Measurements from ENCODE around the gene MSL3B.

The MSL3B gene

DNA sequence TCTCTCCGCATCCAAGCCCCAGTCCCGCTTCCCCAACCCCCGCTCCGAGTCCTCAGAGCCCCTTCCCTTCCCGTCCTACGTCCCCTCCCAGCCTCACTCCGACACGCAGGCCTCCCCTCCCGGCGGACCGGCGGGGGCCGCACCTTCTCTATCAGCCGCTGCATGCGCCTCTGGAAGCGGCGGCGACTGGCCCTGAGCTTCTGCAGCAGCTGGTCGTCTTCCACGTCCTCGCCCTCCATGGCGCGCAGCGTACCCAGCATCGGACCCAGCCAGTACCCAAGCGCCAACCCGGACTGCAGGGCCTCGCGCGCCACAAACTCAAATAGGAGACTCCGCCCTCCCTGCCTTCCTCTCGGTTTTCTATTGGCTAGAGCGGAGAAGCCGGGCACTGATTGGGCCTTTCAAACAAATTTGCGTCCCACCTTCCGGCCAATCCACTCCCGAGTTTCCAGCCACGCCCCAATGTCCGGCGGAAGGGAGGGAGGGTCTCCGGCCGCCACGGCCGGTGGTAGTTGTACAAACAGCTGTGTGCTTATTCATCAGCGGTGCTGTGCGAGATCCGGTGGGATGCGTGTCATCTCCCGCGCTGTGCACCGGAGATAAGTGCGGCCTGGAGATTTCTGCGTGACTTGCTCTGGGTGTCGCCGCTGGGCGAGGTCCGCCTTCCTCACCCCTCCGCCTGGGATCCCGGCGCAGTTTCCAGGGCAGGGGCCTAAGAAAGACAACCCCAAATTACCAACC, 13.8 kb downstream of the MSL3B start, which contains the start of gene HJURP:
Gene HJURP, minus strand, starts transcription at position 295 of the 741 bp plus-strand sequence. Its CDS starts 35 bp downstream, at position 260.
- peak within 1 kb of the TSS; percentile 70 to 83 for H3K4me3 ChIP-seq (ENCODE audit: low read length in 2 of 2)
- no peaks in the 10 kb centered on the region for H3K36me3 ChIP-seq (ENCODE audit: insufficient read depth, low read length)
- peaks cover 26% of the 10 kb centered on the region for H3K4me1 ChIP-seq (ENCODE audit: insufficient read depth, low read length)
- Mint-ChIP-seq H3K9me3 (no peaks in the 10 kb centered on the region), H3K27ac (peak within 1 kb of the TSS; percentile 43 to 94 (median 82)), H3K36me3 (peaks cover 0 to 3% of the 10 kb centered on the region in 2 donors), H3K27me3 (peaks cover 1 to 10% of the 10 kb centered on the region in 2 donors), H3K4me3 (peak within 1 kb of the TSS; percentile 88 to 95 (median 94)), H3K4me1 (peaks cover 4 to 38% (median 24%) of the 10 kb centered on the region in 4 donors)
- intact Hi-C loops (cut with micrococcal nuclease): loop anchor here (1.0 kb wide), 1 partner anchor 14 kb away; the partner anchor contains the start of gene MSL3B
- CTCF ChIA-PET (ENCODE audit: partially characterized antibody): interaction anchor here (1.4 kb wide), 1 partner anchor 12 kb away, joined by 3 read pairs; no protein-coding TSS in a partner anchor
- H3K27me3 ChIP-seq (ENCODE audit: insufficient read depth, low read length): no peaks in the 10 kb centered on the region
- peak within 1 kb of the TSS; percentile 20 for H3K27ac ChIP-seq (ENCODE audit: low read depth, low read length)
- DNase-seq: peak; percentile 88 to 90 (median 89)
- no peaks in the 10 kb centered on the region for H3K9me3 ChIP-seq (ENCODE audit: control insufficient read depth in 1 of 2, low read length in 2 of 2)
- POLR2A ChIA-PET (ENCODE audit: partially characterized antibody): interaction anchor here (1.0 kb wide), 1 partner anchor 14 kb away, joined by 3 read pairs; the partner anchor contains the start of gene MSL3B

GRCh38 chr2:233853883-233854240, 14.3 kb downstream of the MSL3B start:
- CTCF ChIA-PET (ENCODE audit: partially characterized antibody): no interaction called here
- POLR2A ChIA-PET (ENCODE audit: partially characterized antibody): no interaction called here
- no peaks in the 10 kb centered on the region for H3K27me3 ChIP-seq (ENCODE audit: insufficient read depth, low read length)
- peak overlapping the region; percentile 70 to 83 for H3K4me3 ChIP-seq (ENCODE audit: low read length in 2 of 2)
- H3K4me1 ChIP-seq (ENCODE audit: insufficient read depth, low read length): peaks cover 26% of the 10 kb centered on the region
- no peaks in the 10 kb centered on the region for H3K36me3 ChIP-seq (ENCODE audit: insufficient read depth, low read length)
- H3K9me3 Mint-ChIP-seq: no peaks in the 10 kb centered on the region
- DNase-seq: no peak
- peaks cover 0 to 3% of the 10 kb centered on the region in 2 donors for H3K36me3 Mint-ChIP-seq
- peaks cover 4 to 38% (median 24%) of the 10 kb centered on the region in 4 donors for H3K4me1 Mint-ChIP-seq
- no peaks in the 10 kb centered on the region for H3K9me3 ChIP-seq (ENCODE audit: control insufficient read depth in 1 of 2, low read length in 2 of 2)
- H3K4me3 Mint-ChIP-seq: peak overlapping the region; percentile 88 to 95 (median 94)
- H3K27me3 Mint-ChIP-seq: peaks cover 1 to 10% of the 10 kb centered on the region in 2 donors
- peak overlapping the region in 2 of 7 donors; percentile 35 to 80 for H3K27ac Mint-ChIP-seq
- no peak overlapping the region for H3K27ac ChIP-seq (ENCODE audit: low read depth, low read length)
- intact Hi-C loops (cut with micrococcal nuclease): loop anchor here (1.0 kb wide), 1 partner anchor 14 kb away; the partner anchor contains the start of gene MSL3B

GRCh38 chr2:233853353-233853752, 14.8 kb downstream of the MSL3B start:
- peaks cover 0 to 3% of the 10 kb centered on the region in 2 donors for H3K36me3 Mint-ChIP-seq
- H3K4me1 Mint-ChIP-seq: peaks cover 4 to 38% (median 24%) of the 10 kb centered on the region in 4 donors
- Histone ChIP-seq H3K9me3 (ENCODE audit: control insufficient read depth in 1 of 2, low read length in 2 of 2) (no peaks in the 10 kb centered on the region), H3K27me3 (ENCODE audit: insufficient read depth, low read length) (no peaks in the 10 kb centered on the region), H3K27ac (ENCODE audit: low read depth, low read length) (no peak overlapping the region), H3K4me3 (ENCODE audit: low read length in 2 of 2) (peak overlapping the region; percentile 70 to 83), H3K4me1 (ENCODE audit: insufficient read depth, low read length) (peaks cover 26% of the 10 kb centered on the region), H3K36me3 (ENCODE audit: insufficient read depth, low read length) (no peaks in the 10 kb centered on the region)
- H3K9me3 Mint-ChIP-seq: no peaks in the 10 kb centered on the region
- H3K4me3 Mint-ChIP-seq: peak overlapping the region; percentile 80 to 94 (median 92)
- H3K27ac Mint-ChIP-seq: peak overlapping the region in 1 of 7 donors; percentile 58
- ChIA-PET POLR2A (ENCODE audit: partially characterized antibody) (no interaction called here), CTCF (ENCODE audit: partially characterized antibody) (no interaction called here)
- intact Hi-C loops (cut with micrococcal nuclease): no loop called here
- DNase-seq: no peak
- peaks cover 1 to 10% of the 10 kb centered on the region in 2 donors for H3K27me3 Mint-ChIP-seq

GRCh38 chr2:233852056-233852455, 16.1 kb downstream of the MSL3B start:
- H3K36me3 ChIP-seq (ENCODE audit: insufficient read depth, low read length): no peaks in the 10 kb centered on the region
- H3K4me3 Mint-ChIP-seq: peak overlapping the region in 2 of 8 donors; percentile 2 to 40
- no peak overlapping the region for H3K27ac Mint-ChIP-seq
- peaks cover 0 to 3% of the 10 kb centered on the region in 2 donors for H3K36me3 Mint-ChIP-seq
- H3K27me3 ChIP-seq (ENCODE audit: insufficient read depth, low read length): no peaks in the 10 kb centered on the region
- CTCF ChIA-PET (ENCODE audit: partially characterized antibody): interaction anchor here (1.2 kb wide), 1 partner anchor 8 kb away, joined by 3 read pairs; no protein-coding TSS in a partner anchor
- no peaks in the 10 kb centered on the region for H3K9me3 Mint-ChIP-seq
- POLR2A ChIA-PET (ENCODE audit: partially characterized antibody): no interaction called here
- H3K4me3 ChIP-seq (ENCODE audit: low read length in 2 of 2): no peak overlapping the region
- peaks cover 1 to 10% of the 10 kb centered on the region in 2 donors for H3K27me3 Mint-ChIP-seq
- DNase-seq: no peak
- no peak overlapping the region for H3K27ac ChIP-seq (ENCODE audit: low read depth, low read length)
- intact Hi-C loops (cut with micrococcal nuclease): no loop called here
- peaks cover 4 to 31% (median 18%) of the 10 kb centered on the region in 4 donors for H3K4me1 Mint-ChIP-seq
- H3K4me1 ChIP-seq (ENCODE audit: insufficient read depth, low read length): peaks cover 26% of the 10 kb centered on the region
- no peaks in the 10 kb centered on the region for H3K9me3 ChIP-seq (ENCODE audit: control insufficient read depth in 1 of 2, low read length in 2 of 2)

DNA sequence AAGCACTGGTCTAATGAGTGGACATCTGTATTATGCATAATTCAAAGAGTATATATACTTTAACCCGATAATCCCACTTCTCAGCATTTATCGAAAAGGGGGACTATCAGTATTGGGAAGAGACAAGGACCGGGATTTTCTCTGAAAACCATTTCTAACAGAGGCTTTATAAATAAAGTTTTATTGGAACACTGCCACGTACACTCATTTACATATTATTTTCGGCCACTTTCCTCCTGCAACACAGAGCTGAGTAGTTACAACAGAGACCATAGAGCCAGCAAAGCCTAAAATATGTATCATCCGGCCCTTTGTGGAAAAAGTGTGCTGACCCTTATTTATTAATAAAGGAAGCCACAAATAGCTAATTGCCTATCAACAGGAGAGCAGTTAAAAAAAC, 17.0 kb downstream of the MSL3B start:
- Histone ChIP-seq H3K27ac (ENCODE audit: low read depth, low read length) (no peak overlapping the region), H3K4me3 (ENCODE audit: low read length in 2 of 2) (no peak overlapping the region), H3K27me3 (ENCODE audit: insufficient read depth, low read length) (no peaks in the 10 kb centered on the region), H3K36me3 (ENCODE audit: insufficient read depth, low read length) (no peaks in the 10 kb centered on the region), H3K9me3 (ENCODE audit: control insufficient read depth in 1 of 2, low read length in 2 of 2) (no peaks in the 10 kb centered on the region), H3K4me1 (ENCODE audit: insufficient read depth, low read length) (peaks cover 26% of the 10 kb centered on the region)
- Mint-ChIP-seq H3K27ac (no peak overlapping the region), H3K9me3 (no peaks in the 10 kb centered on the region), H3K4me1 (peaks cover 4 to 31% (median 18%) of the 10 kb centered on the region in 4 donors), H3K4me3 (no peak overlapping the region), H3K27me3 (peaks cover 1 to 10% of the 10 kb centered on the region in 2 donors), H3K36me3 (peaks cover 0 to 3% of the 10 kb centered on the region in 2 donors)
- intact Hi-C loops (cut with micrococcal nuclease): no loop called here
- CTCF ChIA-PET (ENCODE audit: partially characterized antibody): no interaction called here
- POLR2A ChIA-PET (ENCODE audit: partially characterized antibody): no interaction called here
- DNase-seq: no peak

GRCh38 chr2:233850745-233851144, 17.4 kb downstream of the MSL3B start:
- ChIA-PET CTCF (ENCODE audit: partially characterized antibody) (no interaction called here), POLR2A (ENCODE audit: partially characterized antibody) (no interaction called here)
- Mint-ChIP-seq H3K27me3 (peaks cover 1 to 10% of the 10 kb centered on the region in 2 donors), H3K4me3 (no peak overlapping the region), H3K36me3 (peaks cover 0 to 3% of the 10 kb centered on the region in 2 donors), H3K27ac (no peak overlapping the region), H3K4me1 (peaks cover 4 to 31% (median 18%) of the 10 kb centered on the region in 4 donors), H3K9me3 (no peaks in the 10 kb centered on the region)
- no peak for DNase-seq
- H3K4me1 ChIP-seq (ENCODE audit: insufficient read depth, low read length): peaks cover 26% of the 10 kb centered on the region
- no peaks in the 10 kb centered on the region for H3K9me3 ChIP-seq (ENCODE audit: control insufficient read depth in 1 of 2, low read length in 2 of 2)
- no peaks in the 10 kb centered on the region for H3K27me3 ChIP-seq (ENCODE audit: insufficient read depth, low read length)
- no peaks in the 10 kb centered on the region for H3K36me3 ChIP-seq (ENCODE audit: insufficient read depth, low read length)
- no peak overlapping the region for H3K27ac ChIP-seq (ENCODE audit: low read depth, low read length)
- H3K4me3 ChIP-seq (ENCODE audit: low read length in 2 of 2): no peak overlapping the region
- intact Hi-C loops (cut with micrococcal nuclease): no loop called here

DNA sequence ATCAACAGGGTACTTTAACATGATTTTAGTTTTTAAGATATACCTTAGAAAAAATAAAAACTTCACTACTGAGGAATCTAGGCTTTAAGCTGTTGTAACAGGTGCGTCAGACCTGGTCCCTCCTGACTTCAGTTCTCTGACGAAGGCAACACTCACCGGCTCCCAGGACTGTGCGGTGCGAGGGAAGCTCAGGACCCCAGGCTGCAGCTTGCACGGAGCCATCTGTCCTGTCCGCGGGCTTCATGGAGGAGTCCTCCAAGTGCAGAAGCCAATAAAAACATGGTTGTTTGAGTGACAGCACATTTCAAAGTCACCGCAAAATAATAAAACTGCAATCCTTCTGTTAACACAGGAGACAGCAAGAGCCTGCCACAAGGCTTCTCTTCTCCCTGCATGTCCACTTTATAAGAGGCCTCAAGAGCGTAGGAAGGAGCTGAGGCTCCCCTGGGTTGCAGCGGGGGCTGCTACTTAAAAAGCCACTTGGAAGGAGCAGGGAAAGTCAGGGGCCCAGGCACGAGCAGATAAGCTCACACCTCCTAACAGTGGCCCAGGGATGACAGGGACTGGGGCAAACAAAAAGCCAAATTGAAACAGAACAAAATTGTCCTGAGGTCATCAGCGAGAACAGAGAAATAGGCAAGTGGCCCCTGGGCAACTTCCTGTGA, 18.4 kb downstream of the MSL3B start:
- peaks cover 19% of the 10 kb centered on the region for H3K4me1 ChIP-seq (ENCODE audit: insufficient read depth, low read length)
- ChIA-PET CTCF (ENCODE audit: partially characterized antibody) (interaction anchor here (1.0 to 2.4 kb wide), 2 partner anchors 8 to 11 kb away, joined by 3 to 9 read pairs; no protein-coding TSS in a partner anchor), POLR2A (ENCODE audit: partially characterized antibody) (no interaction called here)
- Mint-ChIP-seq H3K36me3 (peaks cover 0 to 3% of the 10 kb centered on the region in 2 donors), H3K27ac (no peak overlapping the region), H3K4me3 (no peak overlapping the region), H3K9me3 (no peaks in the 10 kb centered on the region), H3K27me3 (peaks cover 1 to 10% of the 10 kb centered on the region in 2 donors), H3K4me1 (peaks cover 4 to 21% (median 14%) of the 10 kb centered on the region in 4 donors)
- DNase-seq: no peak
- H3K36me3 ChIP-seq (ENCODE audit: insufficient read depth, low read length): no peaks in the 10 kb centered on the region
- no peaks in the 10 kb centered on the region for H3K9me3 ChIP-seq (ENCODE audit: control insufficient read depth in 1 of 2, low read length in 2 of 2)
- no peaks in the 10 kb centered on the region for H3K27me3 ChIP-seq (ENCODE audit: insufficient read depth, low read length)
- no peak overlapping the region for H3K4me3 ChIP-seq (ENCODE audit: low read length in 2 of 2)
- no peak overlapping the region for H3K27ac ChIP-seq (ENCODE audit: low read depth, low read length)
- intact Hi-C loops (cut with micrococcal nuclease): no loop called here
